Chondrocyte (in vitro differentiated cells): Measurements from ENCODE around the gene GIMAP2. TPM values are rescaled to one million over a fixed set of nuclear protein-coding genes. Genes with fewer than 3 reads are reported as not detected.
"Not testable (repeated sequence)": the region's sequence is repeated elsewhere in the genome, so short reads cannot be mapped to it uniquely, and the experiment has no call there.

ENCODE experiments used
- DNase-seq: peaks from one replicate; pipeline ENCODE4 v3.0.0; 2021; ENCODE audit warnings: mixed read lengths, low spot score
- H3K27ac Mint-ChIP-seq: one replicate; pipeline ENCODE4 v1.8.0; 2021; ENCODE audit warnings: mild to moderate bottlenecking, moderate library complexity, mixed read lengths; ENCODE audit not compliant: unreplicated experiment
- H3K27me3 Mint-ChIP-seq: 2 replicates; pipeline ENCODE4 v1.8.0; 2021; ENCODE audit warnings: low read depth, mixed read lengths
- H3K36me3 Mint-ChIP-seq: 2 replicates; pipeline ENCODE4 v1.8.0; 2021; ENCODE audit warnings: low read depth, mixed read lengths
- H3K4me1 Mint-ChIP-seq: 2 replicates; pipeline ENCODE4 v1.8.0; 2021; ENCODE audit warnings: low read depth, mild to moderate bottlenecking, mixed read lengths
- H3K4me3 Mint-ChIP-seq: one replicate; pipeline ENCODE4 v1.8.0; 2021; ENCODE audit warnings: mild to moderate bottlenecking, moderate library complexity, mixed read lengths; ENCODE audit not compliant: unreplicated experiment
- H3K9me3 Mint-ChIP-seq: 2 replicates; pipeline ENCODE4 v1.8.0; 2021; ENCODE audit warnings: low read depth, mixed read lengths
- total RNA-seq: library from RNA; stranded (reverse); gene quantifications from 3 replicates; pipeline ENCODE4 v1.2.1, GENCODE V29; 2021
- TF ChIP-seq, protein P1 (sequence below): fragments of 200-600 bp; sonication (generic); IDR thresholded peaks from 2 replicates; pipeline ENCODE4 v1.5.0; 2021; ENCODE audit warnings: antibody characterized with exemption, mild to moderate bottlenecking, moderate library complexity

GIMAP2 gene
- total RNA-seq, 1 donor from 2014 or later = not detected

GRCh38 chr7:150649080-150649385 lies 36.5 kb upstream of the GIMAP2 start:
- no peaks in the 10 kb centered on the region for H3K36me3 Mint-ChIP-seq
- H3K27ac Mint-ChIP-seq = no peak overlapping the region
- no peak overlapping the region for H3K4me3 Mint-ChIP-seq
- H3K9me3 Mint-ChIP-seq = peaks cover 30% of the 10 kb centered on the region
- H3K27me3 Mint-ChIP-seq = no peaks in the 10 kb centered on the region
- TF ChIP-seq, protein P1, sequence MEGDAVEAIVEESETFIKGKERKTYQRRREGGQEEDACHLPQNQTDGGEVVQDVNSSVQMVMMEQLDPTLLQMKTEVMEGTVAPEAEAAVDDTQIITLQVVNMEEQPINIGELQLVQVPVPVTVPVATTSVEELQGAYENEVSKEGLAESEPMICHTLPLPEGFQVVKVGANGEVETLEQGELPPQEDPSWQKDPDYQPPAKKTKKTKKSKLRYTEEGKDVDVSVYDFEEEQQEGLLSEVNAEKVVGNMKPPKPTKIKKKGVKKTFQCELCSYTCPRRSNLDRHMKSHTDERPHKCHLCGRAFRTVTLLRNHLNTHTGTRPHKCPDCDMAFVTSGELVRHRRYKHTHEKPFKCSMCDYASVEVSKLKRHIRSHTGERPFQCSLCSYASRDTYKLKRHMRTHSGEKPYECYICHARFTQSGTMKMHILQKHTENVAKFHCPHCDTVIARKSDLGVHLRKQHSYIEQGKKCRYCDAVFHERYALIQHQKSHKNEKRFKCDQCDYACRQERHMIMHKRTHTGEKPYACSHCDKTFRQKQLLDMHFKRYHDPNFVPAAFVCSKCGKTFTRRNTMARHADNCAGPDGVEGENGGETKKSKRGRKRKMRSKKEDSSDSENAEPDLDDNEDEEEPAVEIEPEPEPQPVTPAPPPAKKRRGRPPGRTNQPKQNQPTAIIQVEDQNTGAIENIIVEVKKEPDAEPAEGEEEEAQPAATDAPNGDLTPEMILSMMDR = no peak
- DNase-seq = no peak
- no peaks in the 10 kb centered on the region for H3K4me1 Mint-ChIP-seq

- peaks cover 17% of the 10 kb centered on the region for H3K9me3 Mint-ChIP-seq
- TF ChIP-seq, protein P1 = no peak
- DNase-seq = no peak
- no peaks in the 10 kb centered on the region for H3K36me3 Mint-ChIP-seq
- no peak overlapping the region for H3K27ac Mint-ChIP-seq
- H3K27me3 Mint-ChIP-seq = no peaks in the 10 kb centered on the region
- H3K4me3 Mint-ChIP-seq = no peak overlapping the region
- H3K4me1 Mint-ChIP-seq = no peaks in the 10 kb centered on the region
Observed at GRCh38 chr7:150654692-150655091, 30.8 kb upstream of the GIMAP2 start.

DNA sequence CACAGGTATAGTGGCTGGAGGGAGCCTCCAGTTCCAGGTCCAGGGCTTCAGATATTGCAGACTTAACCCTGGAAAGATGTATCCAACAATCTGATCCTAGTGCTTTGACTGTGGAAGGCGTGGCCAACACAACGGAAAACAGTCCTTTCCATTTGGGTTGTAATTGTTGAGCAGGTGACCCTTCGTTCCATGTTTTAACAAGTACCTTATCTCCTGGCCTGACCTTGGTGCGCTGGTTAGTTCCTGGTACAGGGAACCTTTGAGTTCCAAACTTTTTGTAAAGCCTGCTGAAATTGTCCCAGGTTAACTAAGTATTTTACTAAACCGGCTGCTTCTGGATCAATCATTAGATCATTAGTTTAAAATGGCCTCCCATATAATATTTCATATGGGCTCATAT lies 29.5 kb upstream of the GIMAP2 start:
- no peaks in the 10 kb centered on the region for H3K36me3 Mint-ChIP-seq
- TF ChIP-seq, protein P1 = no peak
- peaks cover 10% of the 10 kb centered on the region for H3K9me3 Mint-ChIP-seq
- H3K4me1 Mint-ChIP-seq = no peaks in the 10 kb centered on the region
- H3K4me3 Mint-ChIP-seq = no peak overlapping the region
- no peak overlapping the region for H3K27ac Mint-ChIP-seq
- DNase-seq = no peak
- H3K27me3 Mint-ChIP-seq = no peaks in the 10 kb centered on the region

DNA sequence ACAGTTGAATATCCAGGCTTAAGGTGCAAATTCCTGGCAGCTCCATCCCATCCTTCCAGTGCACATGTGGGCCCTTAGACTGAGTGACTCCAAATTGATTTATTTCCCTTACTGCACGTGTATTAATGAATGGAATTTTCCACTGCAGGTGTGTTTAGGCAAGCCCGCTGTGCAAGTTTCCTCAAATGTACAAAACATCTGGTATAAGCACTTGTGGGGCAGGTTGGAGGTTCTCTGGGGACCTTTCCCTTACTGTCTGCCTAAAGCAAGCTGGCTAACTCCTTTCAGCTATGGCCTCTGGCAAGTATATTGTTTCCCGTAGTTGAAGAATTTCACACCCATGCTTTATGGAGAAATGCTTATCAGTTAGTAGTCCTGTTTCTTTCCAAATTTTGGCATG lies 28.0 kb upstream of the GIMAP2 start:
- Mint-ChIP-seq H3K4me3 (no peak overlapping the region), H3K27ac (no peak overlapping the region), H3K27me3 (no peaks in the 10 kb centered on the region), H3K36me3 (no peaks in the 10 kb centered on the region), H3K9me3 (no peaks in the 10 kb centered on the region), H3K4me1 (no peaks in the 10 kb centered on the region)
- TF ChIP-seq, protein P1 = no peak
- no peak for DNase-seq

- TF ChIP-seq, protein P1 = no peak
- no peak overlapping the region for H3K4me3 Mint-ChIP-seq
- H3K27me3 Mint-ChIP-seq = no peaks in the 10 kb centered on the region
- H3K27ac Mint-ChIP-seq = no peak overlapping the region
- H3K9me3 Mint-ChIP-seq = no peaks in the 10 kb centered on the region
- DNase-seq = no peak
- no peaks in the 10 kb centered on the region for H3K36me3 Mint-ChIP-seq
- H3K4me1 Mint-ChIP-seq = no peaks in the 10 kb centered on the region
Observed at GRCh38 chr7:150660939-150661613, 24.4 kb upstream of the GIMAP2 start.

DNA sequence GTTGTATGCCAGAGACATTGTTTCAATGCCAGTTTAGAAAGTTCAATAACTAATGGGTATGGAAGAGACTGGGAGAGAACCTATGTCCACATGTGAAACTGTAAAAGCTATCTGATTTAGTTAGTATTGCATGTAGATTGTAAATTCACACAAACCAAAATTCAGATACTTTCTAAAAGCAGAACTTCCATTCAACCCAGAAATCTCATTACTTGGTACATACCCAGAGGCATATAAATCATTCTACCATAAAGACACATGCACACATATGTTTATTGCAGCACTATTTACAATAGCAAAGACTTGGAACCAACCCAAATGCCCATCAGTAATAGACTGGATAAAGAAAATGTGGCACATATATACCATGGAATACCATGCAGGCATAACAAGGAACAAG lies 22.7 kb upstream of the GIMAP2 start:
- DNase-seq, H3K9me3 Mint-ChIP-seq, H3K4me1 Mint-ChIP-seq, H3K27me3 Mint-ChIP-seq, H3K4me3 Mint-ChIP-seq, H3K36me3 Mint-ChIP-seq, H3K27ac Mint-ChIP-seq: not testable (repeated sequence)
